CD4-positive, CD25-positive, alpha-beta regulatory T cell (primary cell): ENCODE results near the gene CSMD2. TPM values are rescaled to one million over a fixed set of nuclear protein-coding genes. Genes with fewer than 3 reads are reported as not detected.

Source experiments
- ATAC-seq, 2 donors: fragments of 150-1000 bp; cut with Tn5 transposase; one replicate each; pipeline ENCODE4 v1.10.0; 2021; ENCODE audit warnings: low read depth in 2 of 2, moderate number of reproducible peaks in 2 of 2, moderate library complexity in 1 of 2
- DNase-seq, 3 donors: peaks; one replicate each; pipeline versions ENCODE4 v3.0.0 to v3.0.0-alpha.2; 2012 to 2022; ENCODE audit warnings: mixed read lengths in 1 of 3
- H3K27ac ChIP-seq: one replicate; pipeline ENCODE4 v1.7.0; 2013; ENCODE audit warnings: mild to moderate bottlenecking, low read length; ENCODE audit not compliant: insufficient read depth, poor library complexity, severe bottlenecking
- H3K27me3 ChIP-seq: one replicate; pipeline ENCODE4 v1.7.0; 2013; ENCODE audit warnings: low read length; ENCODE audit not compliant: control insufficient read depth, insufficient read depth
- H3K36me3 ChIP-seq: one replicate; pipeline ENCODE4 v1.7.0; 2013; ENCODE audit warnings: mild to moderate bottlenecking, low read length, moderate library complexity; ENCODE audit not compliant: control insufficient read depth, insufficient read depth
- H3K4me1 ChIP-seq: 2 replicates; pipeline ENCODE4 v1.7.0; 2013; ENCODE audit warnings: mild to moderate bottlenecking, low read length; ENCODE audit not compliant: insufficient read depth, control insufficient read depth, poor library complexity, severe bottlenecking
- H3K4me3 ChIP-seq: one replicate; pipeline ENCODE4 v1.7.0; 2013; ENCODE audit warnings: low read depth, mild to moderate bottlenecking, low read length, moderate library complexity
- H3K9me3 ChIP-seq, 2 experiments: 1 replicate in 1 of 2; 2 replicates in 1 of 2; pipeline ENCODE4 v1.7.0; 2013; ENCODE audit warnings: low read length in 2 of 2, mild to moderate bottlenecking in 1 of 2, moderate library complexity in 1 of 2; ENCODE audit not compliant: control insufficient read depth in 2 of 2
- H3K27ac Mint-ChIP-seq, 3 donors: one replicate each; pipeline ENCODE4 v1.8.0; 2020 to 2022; ENCODE audit warnings: mild to moderate bottlenecking in 3 of 3, mixed read lengths in 3 of 3, moderate library complexity in 2 of 3
- H3K27me3 Mint-ChIP-seq: one replicate; pipeline ENCODE4 v1.8.0; 2022; ENCODE audit warnings: mild to moderate bottlenecking, mixed read lengths
- H3K36me3 Mint-ChIP-seq: one replicate; pipeline ENCODE4 v1.8.0; 2020; ENCODE audit warnings: mixed read lengths
- H3K4me1 Mint-ChIP-seq, 4 donors: one replicate each; pipeline ENCODE4 v1.8.0; 2020 to 2022; ENCODE audit warnings: mixed read lengths in 4 of 4, mild to moderate bottlenecking in 1 of 4
- H3K4me3 Mint-ChIP-seq, 4 donors: one replicate each; pipeline ENCODE4 v1.8.0; 2020 to 2022; ENCODE audit warnings: mild to moderate bottlenecking in 4 of 4, mixed read lengths in 4 of 4, moderate library complexity in 3 of 4
- H3K9me3 Mint-ChIP-seq, 7 donors: one replicate each; pipeline ENCODE4 v1.8.0; 2020 to 2022; ENCODE audit warnings: mixed read lengths in 7 of 7, mild to moderate bottlenecking in 3 of 7, moderate library complexity in 2 of 7
- polyA plus RNA-seq, 4 donors: library from polyadenylated mRNA; unstranded; fragments of 300-500 nt; fragmentation: Illumina TruSeq; gene quantifications; one replicate each; pipeline ENCODE4 v1.2.3, GENCODE V29; 2021
- total RNA-seq: library from RNA; stranded (reverse); gene quantifications from one replicate; pipeline ENCODE4 v1.2.3, GENCODE V29; 2022

CSMD2 gene
- total and polyA plus RNA-seq, 5 donors from 2014 or later: not detected

DNA sequence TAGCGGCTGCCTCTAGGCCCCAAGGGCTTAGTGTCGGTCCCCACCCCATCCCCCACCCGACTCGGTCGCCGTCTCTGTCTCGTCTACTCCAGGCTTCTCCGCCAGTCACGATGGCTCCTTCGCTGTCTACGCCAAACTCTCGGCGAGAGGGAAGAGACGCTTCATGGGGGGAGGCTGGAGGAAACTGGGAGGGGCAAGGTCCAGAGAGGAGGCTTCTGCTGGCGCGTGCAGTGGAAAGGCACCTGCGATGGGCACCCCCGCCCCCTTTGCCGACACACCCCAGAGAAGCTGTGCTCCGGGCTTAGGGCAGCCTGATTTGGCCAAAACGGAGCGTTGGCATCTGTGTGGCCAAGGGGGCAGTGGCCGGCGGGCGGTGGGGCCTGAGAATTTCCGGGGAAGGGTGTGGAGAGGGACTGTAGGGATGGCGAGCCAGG, 1.2 kb upstream of the CSMD2 start:
- H3K27me3 ChIP-seq: peaks cover 9% of the 10 kb centered on the region
- peaks cover 0 to 11% (median 0%) of the 10 kb centered on the region in 7 donors for H3K9me3 Mint-ChIP-seq
- no peak for ATAC-seq
- peaks cover 8% of the 10 kb centered on the region for H3K4me1 ChIP-seq
- no peak overlapping the region for H3K4me3 Mint-ChIP-seq
- H3K9me3 ChIP-seq: no peaks in the 10 kb centered on the region
- no peak overlapping the region for H3K27ac ChIP-seq
- H3K36me3 ChIP-seq: no peaks in the 10 kb centered on the region
- peaks cover 64% of the 10 kb centered on the region for H3K27me3 Mint-ChIP-seq
- no peak for DNase-seq
- peaks cover 0 to 18% (median 2%) of the 10 kb centered on the region in 4 donors for H3K4me1 Mint-ChIP-seq
- H3K27ac Mint-ChIP-seq: no peak overlapping the region
- H3K36me3 Mint-ChIP-seq: peaks cover 3% of the 10 kb centered on the region
- H3K4me3 ChIP-seq: no peak overlapping the region

- no peak for ATAC-seq
- H3K27ac ChIP-seq: no peak overlapping the region
- peaks cover 12% of the 10 kb centered on the region for H3K27me3 ChIP-seq
- no peaks in the 10 kb centered on the region for H3K9me3 ChIP-seq
- peaks cover 3% of the 10 kb centered on the region for H3K36me3 Mint-ChIP-seq
- peaks cover 8% of the 10 kb centered on the region for H3K4me1 ChIP-seq
- peaks cover 0 to 8% (median 0%) of the 10 kb centered on the region in 7 donors for H3K9me3 Mint-ChIP-seq
- H3K4me1 Mint-ChIP-seq: peaks cover 0 to 18% (median 2%) of the 10 kb centered on the region in 4 donors
- peaks cover 66% of the 10 kb centered on the region for H3K27me3 Mint-ChIP-seq
- DNase-seq: no peak
- H3K4me3 ChIP-seq: no peak overlapping the region
- peak overlapping the region in 2 of 4 donors; percentile 25 to 62 for H3K4me3 Mint-ChIP-seq
- H3K27ac Mint-ChIP-seq: no peak overlapping the region
- H3K36me3 ChIP-seq: no peaks in the 10 kb centered on the region
Measured at GRCh38 chr1:34165422-34165921, 442 bp upstream of the CSMD2 start.

DNA sequence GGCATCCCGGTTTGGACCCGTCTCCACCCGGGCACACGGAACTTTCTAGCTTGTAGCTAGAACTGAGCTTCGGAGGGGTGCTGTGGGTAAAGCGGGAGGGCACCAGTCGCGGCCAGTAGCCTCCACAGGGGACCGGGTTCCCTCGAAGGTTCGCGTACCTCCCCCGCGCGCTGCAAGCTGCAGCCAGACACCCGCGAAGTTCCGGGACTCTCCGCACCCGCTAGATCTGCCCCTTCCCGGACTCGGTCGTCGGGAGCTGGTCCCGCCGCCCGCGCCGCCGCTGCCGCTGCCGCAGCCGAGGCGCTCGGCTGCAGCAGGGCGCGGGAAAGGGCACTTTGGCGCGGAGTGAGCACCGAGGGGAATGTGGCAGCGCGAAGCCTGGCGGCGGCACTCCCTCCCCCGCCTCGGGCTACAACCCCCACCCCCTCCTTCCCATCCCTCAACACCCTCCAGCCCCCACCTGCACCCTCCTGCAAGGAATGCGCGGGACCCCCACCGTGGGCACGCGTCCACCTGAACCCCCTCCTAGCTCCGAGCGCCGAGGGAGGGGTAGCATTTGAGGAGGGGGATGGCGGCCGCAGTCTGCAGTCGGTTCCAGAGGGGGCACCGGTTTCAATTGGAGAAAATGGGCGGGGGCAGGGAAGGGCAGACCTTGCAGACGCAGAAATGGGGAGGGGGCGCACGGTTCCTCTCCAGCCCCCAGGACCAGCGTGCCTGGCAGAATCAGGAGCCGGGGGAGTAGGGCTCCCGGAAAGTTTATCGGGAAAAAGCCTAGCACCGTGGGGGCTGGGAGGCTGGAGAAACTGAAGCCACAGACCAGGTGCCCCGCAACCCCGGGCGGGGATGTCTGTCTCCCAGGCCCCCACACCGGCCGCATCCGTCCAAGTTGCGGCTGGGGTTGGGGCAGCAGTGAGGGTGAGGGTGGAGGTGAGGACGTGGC, 968 bp downstream of the CSMD2 start:
- Histone ChIP-seq H3K27me3 (peaks cover 19% of the 10 kb centered on the region), H3K27ac (no peak overlapping the region), H3K4me3 (no peak overlapping the region), H3K36me3 (no peaks in the 10 kb centered on the region), H3K9me3 (no peaks in the 10 kb centered on the region), H3K4me1 (peaks cover 8% of the 10 kb centered on the region)
- H3K27ac Mint-ChIP-seq: no peak overlapping the region
- ATAC-seq (no peak), DNase-seq (no peak)
- H3K4me1 Mint-ChIP-seq: peaks cover 0 to 18% (median 2%) of the 10 kb centered on the region in 4 donors
- H3K27me3 Mint-ChIP-seq: peaks cover 69% of the 10 kb centered on the region
- H3K9me3 Mint-ChIP-seq: peaks cover 0 to 8% (median 0%) of the 10 kb centered on the region in 7 donors
- peak overlapping the region in 1 of 4 donors; percentile 46 for H3K4me3 Mint-ChIP-seq
- peaks cover 3% of the 10 kb centered on the region for H3K36me3 Mint-ChIP-seq

GRCh38 chr1:34162852-34163766, 1.9 kb downstream of the CSMD2 start:
- peaks cover 8% of the 10 kb centered on the region for H3K4me1 ChIP-seq
- peaks cover 0 to 18% (median 2%) of the 10 kb centered on the region in 4 donors for H3K4me1 Mint-ChIP-seq
- H3K36me3 ChIP-seq: no peaks in the 10 kb centered on the region
- no peak overlapping the region for H3K27ac Mint-ChIP-seq
- no peaks in the 10 kb centered on the region for H3K9me3 ChIP-seq
- H3K27me3 Mint-ChIP-seq: peaks cover 78% of the 10 kb centered on the region
- peak overlapping the region in 3 of 4 donors; percentile 46 to 73 (median 63) for H3K4me3 Mint-ChIP-seq
- ATAC-seq (no peak), DNase-seq (peak in 1 of 3 donors; percentile 14)
- no peak overlapping the region for H3K4me3 ChIP-seq
- peaks cover 0 to 8% (median 0%) of the 10 kb centered on the region in 7 donors for H3K9me3 Mint-ChIP-seq
- peaks cover 19% of the 10 kb centered on the region for H3K27me3 ChIP-seq
- H3K36me3 Mint-ChIP-seq: peaks cover 3% of the 10 kb centered on the region
- no peak overlapping the region for H3K27ac ChIP-seq

- H3K4me1 ChIP-seq: no peaks in the 10 kb centered on the region
- H3K4me3 Mint-ChIP-seq: no peak overlapping the region
- no peaks in the 10 kb centered on the region for H3K36me3 Mint-ChIP-seq
- no peak for ATAC-seq
- H3K9me3 Mint-ChIP-seq: peaks cover 0 to 5% (median 0%) of the 10 kb centered on the region in 7 donors
- peaks cover 0 to 3% (median 0%) of the 10 kb centered on the region in 4 donors for H3K4me1 Mint-ChIP-seq
- H3K36me3 ChIP-seq: no peaks in the 10 kb centered on the region
- peaks cover 50% of the 10 kb centered on the region for H3K27me3 Mint-ChIP-seq
- DNase-seq: no peak
- no peak overlapping the region for H3K4me3 ChIP-seq
- H3K27ac ChIP-seq: no peak overlapping the region
- peaks cover 19% of the 10 kb centered on the region for H3K27me3 ChIP-seq
- no peaks in the 10 kb centered on the region for H3K9me3 ChIP-seq
- no peak overlapping the region for H3K27ac Mint-ChIP-seq
Measured at GRCh38 chr1:34156739-34157138, 8.3 kb downstream of the CSMD2 start.

GRCh38 chr1:34155860-34156259, 9.2 kb downstream of the CSMD2 start:
- Histone ChIP-seq H3K4me3 (no peak overlapping the region), H3K36me3 (no peaks in the 10 kb centered on the region), H3K4me1 (no peaks in the 10 kb centered on the region), H3K27ac (no peak overlapping the region), H3K27me3 (peaks cover 12% of the 10 kb centered on the region), H3K9me3 (no peaks in the 10 kb centered on the region)
- Mint-ChIP-seq H3K27ac (no peak overlapping the region), H3K9me3 (peaks cover 0 to 2% (median 0%) of the 10 kb centered on the region in 7 donors), H3K4me3 (no peak overlapping the region), H3K36me3 (no peaks in the 10 kb centered on the region), H3K4me1 (no peaks in the 10 kb centered on the region), H3K27me3 (peaks cover 46% of the 10 kb centered on the region)
- no peak for ATAC-seq
- no peak for DNase-seq

GRCh38 chr1:34153246-34153645, 11.8 kb downstream of the CSMD2 start:
- Histone ChIP-seq H3K4me1 (no peaks in the 10 kb centered on the region), H3K9me3 (no peaks in the 10 kb centered on the region), H3K36me3 (no peaks in the 10 kb centered on the region), H3K4me3 (no peak overlapping the region), H3K27me3 (peaks cover 2% of the 10 kb centered on the region), H3K27ac (no peak overlapping the region)
- ATAC-seq (no peak), DNase-seq (no peak)
- peaks cover 0 to 2% (median 0%) of the 10 kb centered on the region in 7 donors for H3K9me3 Mint-ChIP-seq
- H3K27me3 Mint-ChIP-seq: peaks cover 27% of the 10 kb centered on the region
- H3K27ac Mint-ChIP-seq: no peak overlapping the region
- H3K36me3 Mint-ChIP-seq: no peaks in the 10 kb centered on the region
- H3K4me1 Mint-ChIP-seq: no peaks in the 10 kb centered on the region
- no peak overlapping the region for H3K4me3 Mint-ChIP-seq
